ENCODE data around the gene CALU. TPM values are rescaled to one million over a fixed set of nuclear protein-coding genes. Genes with fewer than 3 reads are reported as not detected.

The CALU gene
- total RNA-seq, 1 experiment from 2014 or later, result 168 TPM

DNA sequence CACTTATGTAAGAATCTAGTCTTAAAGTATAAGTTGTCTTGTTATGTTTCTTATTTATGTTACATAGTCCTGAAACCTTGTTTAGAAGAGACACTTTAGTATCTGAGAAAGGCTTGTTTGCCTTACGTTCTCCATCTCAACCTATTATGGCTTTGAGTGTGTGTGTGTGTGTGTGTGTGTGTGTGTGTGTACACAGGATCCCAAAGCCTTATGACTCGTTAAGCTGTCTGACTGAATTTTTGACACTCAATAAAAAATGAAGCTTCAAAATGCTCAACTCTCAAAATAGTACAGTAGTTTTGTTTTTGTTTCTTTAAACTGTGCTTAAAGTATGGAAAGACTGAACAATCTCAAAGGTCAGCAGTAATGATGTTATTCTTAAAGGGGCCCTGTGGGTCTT is 18.0 kb downstream of the CALU start:
- Histone ChIP-seq H3K4me2 (ENCODE audit: insufficient read depth, insufficient read length, low read length) (no peak overlapping the region), H3T11ph (ENCODE audit: low read length) (no peak overlapping the region), H3K23me2 (ENCODE audit: insufficient read length, low read depth, low read length, poor library complexity, severe bottlenecking) (no peaks in the 10 kb centered on the region), H2AFZ (ENCODE audit: low read length) (no peak overlapping the region), H3K9ac (ENCODE audit: extremely low read depth, insufficient read length, low read length) (no peak overlapping the region), H2BK20ac (ENCODE audit: low read depth, low read length, poor library complexity, severe bottlenecking) (no peak overlapping the region), H2AK5ac (ENCODE audit: insufficient read length, low read length) (no peak overlapping the region), H3K56ac (ENCODE audit: insufficient read length, low read depth, low read length) (no peak overlapping the region), H4K20me1 (ENCODE audit: control insufficient read depth, insufficient read depth, insufficient read length) (no peaks in the 10 kb centered on the region), H3K79me1 (ENCODE audit: insufficient read depth, low read depth, low read length, poor library complexity, severe bottlenecking) (peaks cover 3% of the 10 kb centered on the region), H3K4ac (ENCODE audit: low read depth, low read length) (no peak overlapping the region), H3K18ac (ENCODE audit: insufficient read length, low read depth, low read length) (no peak overlapping the region), H2BK5ac (ENCODE audit: insufficient read length, low read length) (no peak overlapping the region), H3K27me3 (ENCODE audit: insufficient read depth, low read length) (no peaks in the 10 kb centered on the region), H3K23ac (ENCODE audit: insufficient read length, low read depth, low read length) (no peak overlapping the region), H2BK12ac (ENCODE audit: insufficient read length, low read depth, low read length) (no peak overlapping the region), H4K8ac (replicated peaks; ENCODE audit: insufficient read length, low read depth, low read length) (no peak overlapping the region), H2BK15ac (ENCODE audit: low read depth, low read length) (no peak overlapping the region), H3K79me2 (ENCODE audit: insufficient read depth, low read length) (no peaks in the 10 kb centered on the region), H3K14ac (ENCODE audit: insufficient read depth, low read length) (no peak overlapping the region), H4K5ac (ENCODE audit: insufficient read length, low read depth, low read length) (no peak overlapping the region), H4K91ac (ENCODE audit: insufficient read length, low read depth, low read length) (no peak overlapping the region), H3K27ac (ENCODE audit: insufficient read length, low read depth, low read length) (no peak overlapping the region), H3K9me3 (ENCODE audit: control insufficient read depth, low read depth, low read length) (no peaks in the 10 kb centered on the region), H2BK120ac (ENCODE audit: low read depth, low read length, poor library complexity, severe bottlenecking) (no peak overlapping the region), H3K4me1 (ENCODE audit: insufficient read depth, low read length) (no peaks in the 10 kb centered on the region)
- no CpG with 5 or more reads among the region's 2 CpGs for WGBS (ENCODE audit: extremely low coverage, insufficient read length, low lambda C conversion rate)
- TF ChIP-seq, protein P1, sequence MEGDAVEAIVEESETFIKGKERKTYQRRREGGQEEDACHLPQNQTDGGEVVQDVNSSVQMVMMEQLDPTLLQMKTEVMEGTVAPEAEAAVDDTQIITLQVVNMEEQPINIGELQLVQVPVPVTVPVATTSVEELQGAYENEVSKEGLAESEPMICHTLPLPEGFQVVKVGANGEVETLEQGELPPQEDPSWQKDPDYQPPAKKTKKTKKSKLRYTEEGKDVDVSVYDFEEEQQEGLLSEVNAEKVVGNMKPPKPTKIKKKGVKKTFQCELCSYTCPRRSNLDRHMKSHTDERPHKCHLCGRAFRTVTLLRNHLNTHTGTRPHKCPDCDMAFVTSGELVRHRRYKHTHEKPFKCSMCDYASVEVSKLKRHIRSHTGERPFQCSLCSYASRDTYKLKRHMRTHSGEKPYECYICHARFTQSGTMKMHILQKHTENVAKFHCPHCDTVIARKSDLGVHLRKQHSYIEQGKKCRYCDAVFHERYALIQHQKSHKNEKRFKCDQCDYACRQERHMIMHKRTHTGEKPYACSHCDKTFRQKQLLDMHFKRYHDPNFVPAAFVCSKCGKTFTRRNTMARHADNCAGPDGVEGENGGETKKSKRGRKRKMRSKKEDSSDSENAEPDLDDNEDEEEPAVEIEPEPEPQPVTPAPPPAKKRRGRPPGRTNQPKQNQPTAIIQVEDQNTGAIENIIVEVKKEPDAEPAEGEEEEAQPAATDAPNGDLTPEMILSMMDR (conservative IDR thresholded peaks at IDR 0.05), result no peak
- peaks cover 29 to 82% (median 79%) of the 10 kb centered on the region in 3 experiments; a peak in 6 of 7 replicates for H3K36me3 Mint-ChIP-seq (ENCODE audit: insufficient read depth in 1 of 3, low read depth in 3 of 3)
- H3K4me3 Mint-ChIP-seq, result no peak overlapping the region
- no peak for DNase-seq
- H3K27ac Mint-ChIP-seq, result no peak overlapping the region; a peak in 1 of 7 replicates
- H3K27me3 Mint-ChIP-seq (ENCODE audit: low read depth), result no peaks in the 10 kb centered on the region
- no peaks in the 10 kb centered on the region for H3K4me1 Mint-ChIP-seq
- no peaks in the 10 kb centered on the region for H3K9me3 Mint-ChIP-seq

Data from H9 (cell line).